Ascending aorta (tissue), 2 donors: ENCODE measurements around the gene ZC3H7A. TPM values are rescaled to one million over a fixed set of nuclear protein-coding genes. Genes with fewer than 3 reads are reported as not detected.

Experiments used
- DNase-seq, 2 donors: peaks; one replicate each; pipeline ENCODE4 v3.0.0-alpha.2; 2019; ENCODE audit warnings: low spot score in 2 of 2
- H3K27ac ChIP-seq, 2 donors: fragments of 200-600 bp; sonication (generic); one replicate each; pipeline ENCODE4 v1.5.1; 2016 to 2017; ENCODE audit warnings: mild to moderate bottlenecking in 1 of 2
- H3K27me3 ChIP-seq: fragments of 200-600 bp; sonication (generic); one replicate; pipeline ENCODE4 v1.5.1; 2017
- H3K36me3 ChIP-seq, 2 donors: fragments of 200-600 bp; sonication (generic); one replicate each; pipeline ENCODE4 v1.5.1; 2016
- H3K4me1 ChIP-seq, 2 donors: fragments of 200-600 bp; sonication (generic); one replicate each; pipeline ENCODE4 v1.5.1; 2016 to 2017; ENCODE audit warnings: mild to moderate bottlenecking in 1 of 2
- H3K4me3 ChIP-seq, 2 donors: fragments of 200-600 bp; sonication (generic); one replicate each; pipeline ENCODE4 v1.5.1; 2016 to 2017; ENCODE audit warnings: mild to moderate bottlenecking in 1 of 2
- H3K9me3 ChIP-seq, 2 donors: fragments of 200-600 bp; sonication (generic); one replicate each; pipeline ENCODE4 v1.5.1; 2016
- CTCF ChIP-seq, 3 experiments: fragments of 200-600 bp in 2 of 3; fragments of 450-650 bp in 1 of 3; sonication (generic) in 2 of 3; IDR thresholded peaks; one replicate each; pipeline ENCODE4 v1.5.1; 2016 to 2019; ENCODE audit warnings: antibody characterized with exemption in 3 of 3, mild to moderate bottlenecking in 1 of 3, moderate library complexity in 1 of 3
- intact Hi-C: fragments of 100-400 bp; cut with DNase I; formaldehyde crosslinking; loops from one replicate; pipeline ENCODE4 v1.15.1; 2023
- total RNA-seq: library from RNA; depleted of rRNA; stranded (reverse); fragments of >200 nt; gene quantifications from one replicate; pipeline ENCODE4 v1.1.0, GENCODE V29; 2016

ZC3H7A gene
- total RNA-seq, 1 donor from 2014 or later, result 56.9 TPM

DNA sequence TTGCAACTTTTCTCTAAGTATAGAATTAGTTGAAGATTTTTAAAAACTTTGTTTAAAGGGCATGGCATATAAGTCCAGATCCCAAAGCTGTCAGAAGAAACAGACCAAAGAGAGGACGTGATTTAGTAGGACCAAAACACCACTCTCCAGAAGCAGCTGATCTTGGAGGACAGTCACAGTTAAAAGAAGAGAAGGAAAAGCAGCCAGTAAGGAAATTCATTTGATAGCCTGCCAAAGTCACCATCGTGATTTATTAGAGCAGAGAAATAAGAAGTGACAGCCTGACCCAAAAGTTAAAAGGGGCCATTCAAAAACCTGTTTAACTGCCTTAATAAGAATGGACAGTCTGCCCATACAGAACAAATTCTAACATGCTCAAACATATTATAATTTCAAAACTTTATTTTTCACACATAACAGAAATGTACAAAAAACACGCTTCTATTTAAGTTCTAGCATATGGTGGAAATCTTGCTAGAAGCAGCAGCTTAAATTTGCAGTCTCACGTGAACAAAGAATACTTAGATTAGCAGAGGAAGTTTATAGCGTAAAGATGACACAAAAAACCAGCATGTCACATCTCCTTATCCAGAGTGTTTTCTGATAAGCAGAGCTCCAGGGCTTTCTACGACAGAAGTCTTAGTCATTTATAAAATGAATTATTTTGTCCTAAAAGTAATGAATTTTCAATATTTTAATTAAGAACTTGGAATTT lies 91.6 kb downstream of the ZC3H7A start:
- Histone ChIP-seq H3K27ac (no peak overlapping the region), H3K4me1 (no peaks in the 10 kb centered on the region), H3K27me3 (no peaks in the 10 kb centered on the region), H3K9me3 (no peaks in the 10 kb centered on the region), H3K36me3 (peaks cover 6 to 13% of the 10 kb centered on the region in 2 donors), H3K4me3 (no peak overlapping the region)
- no peak for DNase-seq
- intact Hi-C loops, result no loop called here
- TF ChIP-seq CTCF (IDR thresholded peaks at IDR 0.05), result no peak

Other genes with a start within 250 kb of the ZC3H7A start
- 40.7 TPM for gene LITAF, start 210.3 kb downstream of the ZC3H7A start, total RNA-seq
- gene SNN, start 128.8 kb downstream of the ZC3H7A start, total RNA-seq, result 2.1 TPM
- 86.5 TPM for gene TXNDC11, start 54.4 kb downstream of the ZC3H7A start, total RNA-seq
- gene RSL1D1, start 54.3 kb upstream of the ZC3H7A start, total RNA-seq, result 160 TPM
- 56.3 TPM for gene GSPT1, start 118.7 kb upstream of the ZC3H7A start, total RNA-seq
- gene NPIPB2, start 144.8 kb upstream of the ZC3H7A start, total RNA-seq, result 28.1 TPM
- not detected for gene TNFRSF17, start 168.0 kb upstream of the ZC3H7A start, total RNA-seq
- 69.8 TPM for gene SNX29, start 179.5 kb upstream of the ZC3H7A start, total RNA-seq